VCaP (cell line): ENCODE measurements around the gene LMNTD2.

Experiments used
- H3K27ac ChIP-seq: fragments of 450-650 bp; 2 replicates; pipeline ENCODE4 v1.5.1; 2017
- TF ChIP-seq, protein P1 (sequence below): fragments of 450-650 bp; conservative IDR thresholded peaks from 2 replicates; pipeline ENCODE4 v1.5.1; 2017; ENCODE audit warnings: mild to moderate bottlenecking, moderate library complexity

LMNTD2 gene

DNA sequence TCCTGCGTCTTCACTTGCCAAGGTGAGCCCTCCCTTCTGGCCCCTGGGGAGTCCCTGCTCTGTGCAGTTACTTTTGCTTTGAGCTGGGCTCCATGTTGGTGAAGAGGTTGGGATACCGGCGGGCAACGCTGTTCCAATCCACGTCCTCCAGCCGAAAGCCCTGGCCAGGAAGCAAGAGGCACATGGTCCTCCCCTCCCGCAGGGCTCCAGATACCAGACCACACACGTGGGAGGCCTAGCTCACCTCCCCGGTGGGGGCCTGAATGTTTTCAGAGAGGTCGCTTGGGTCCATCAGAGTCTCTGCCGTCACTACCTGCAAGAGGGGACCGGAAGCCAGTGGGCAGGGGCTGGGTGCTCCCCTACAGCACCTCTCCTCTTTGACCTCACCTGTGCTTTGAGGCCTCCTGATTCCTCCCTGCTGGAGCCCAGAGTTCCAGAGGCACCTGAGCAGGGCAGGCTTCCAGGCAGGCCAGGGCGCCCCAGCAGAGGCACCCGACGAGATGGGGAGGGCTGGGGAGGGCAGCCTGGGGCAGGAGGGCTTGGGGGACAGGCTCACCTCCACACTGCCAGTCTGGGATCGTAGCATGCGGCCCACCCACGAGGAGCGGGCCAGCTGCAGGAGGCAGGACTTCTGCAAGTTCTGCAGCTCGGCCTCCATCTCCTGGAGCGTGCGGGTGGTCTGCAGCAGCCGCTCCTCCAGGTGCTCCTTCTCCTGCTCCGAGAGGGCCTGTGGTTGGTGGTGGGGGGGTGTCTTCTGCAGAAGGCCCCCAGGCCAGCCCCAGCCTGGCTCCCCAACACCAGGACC lies 3.0 kb downstream of the LMNTD2 start:
- H3K27ac ChIP-seq, result no peak overlapping the region

DNA sequence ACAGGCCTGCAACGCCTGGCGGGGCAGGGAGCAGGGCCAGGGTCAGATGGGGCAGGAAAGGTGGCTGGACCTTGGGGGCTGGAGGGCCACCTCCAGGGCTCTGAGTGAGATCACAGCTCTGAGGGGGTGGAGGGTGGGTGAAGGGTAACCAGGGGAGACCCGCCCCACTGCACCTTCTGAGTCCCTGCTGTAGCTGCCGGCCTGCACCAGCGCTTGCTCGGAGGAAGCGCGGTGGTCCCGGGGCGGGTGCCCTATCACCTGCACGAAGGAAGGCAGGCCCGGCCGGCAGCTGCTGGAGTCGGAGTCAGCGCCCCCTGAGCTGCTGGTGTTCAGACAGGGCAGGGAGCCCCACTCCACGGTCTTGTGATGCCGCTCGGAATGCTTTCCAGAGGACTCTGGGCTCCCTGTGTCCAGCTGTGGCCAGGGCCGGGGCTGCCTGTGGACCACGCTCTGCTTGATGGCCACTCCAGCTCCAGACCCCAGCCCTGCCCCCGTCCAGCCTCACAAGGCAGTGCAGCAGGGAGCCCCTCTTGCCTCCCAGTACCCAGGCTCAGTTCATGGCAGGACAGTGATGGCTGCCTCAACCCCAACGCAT lies 3.8 kb downstream of the LMNTD2 start:
- H3K27ac ChIP-seq, result no peak overlapping the region
- TF ChIP-seq, protein P1, sequence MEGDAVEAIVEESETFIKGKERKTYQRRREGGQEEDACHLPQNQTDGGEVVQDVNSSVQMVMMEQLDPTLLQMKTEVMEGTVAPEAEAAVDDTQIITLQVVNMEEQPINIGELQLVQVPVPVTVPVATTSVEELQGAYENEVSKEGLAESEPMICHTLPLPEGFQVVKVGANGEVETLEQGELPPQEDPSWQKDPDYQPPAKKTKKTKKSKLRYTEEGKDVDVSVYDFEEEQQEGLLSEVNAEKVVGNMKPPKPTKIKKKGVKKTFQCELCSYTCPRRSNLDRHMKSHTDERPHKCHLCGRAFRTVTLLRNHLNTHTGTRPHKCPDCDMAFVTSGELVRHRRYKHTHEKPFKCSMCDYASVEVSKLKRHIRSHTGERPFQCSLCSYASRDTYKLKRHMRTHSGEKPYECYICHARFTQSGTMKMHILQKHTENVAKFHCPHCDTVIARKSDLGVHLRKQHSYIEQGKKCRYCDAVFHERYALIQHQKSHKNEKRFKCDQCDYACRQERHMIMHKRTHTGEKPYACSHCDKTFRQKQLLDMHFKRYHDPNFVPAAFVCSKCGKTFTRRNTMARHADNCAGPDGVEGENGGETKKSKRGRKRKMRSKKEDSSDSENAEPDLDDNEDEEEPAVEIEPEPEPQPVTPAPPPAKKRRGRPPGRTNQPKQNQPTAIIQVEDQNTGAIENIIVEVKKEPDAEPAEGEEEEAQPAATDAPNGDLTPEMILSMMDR, result no peak

More for the DNA sequence above, 3.0 kb downstream of the LMNTD2 start:
- TF ChIP-seq, protein P1, result no peak

GRCh38 chr11:555780-556661 lies 4.5 kb downstream of the LMNTD2 start:
- TF ChIP-seq, protein P1, result no peak
- peak overlapping the region; percentile 47; the same call in 1 of the 2 replicates for H3K27ac ChIP-seq

DNA sequence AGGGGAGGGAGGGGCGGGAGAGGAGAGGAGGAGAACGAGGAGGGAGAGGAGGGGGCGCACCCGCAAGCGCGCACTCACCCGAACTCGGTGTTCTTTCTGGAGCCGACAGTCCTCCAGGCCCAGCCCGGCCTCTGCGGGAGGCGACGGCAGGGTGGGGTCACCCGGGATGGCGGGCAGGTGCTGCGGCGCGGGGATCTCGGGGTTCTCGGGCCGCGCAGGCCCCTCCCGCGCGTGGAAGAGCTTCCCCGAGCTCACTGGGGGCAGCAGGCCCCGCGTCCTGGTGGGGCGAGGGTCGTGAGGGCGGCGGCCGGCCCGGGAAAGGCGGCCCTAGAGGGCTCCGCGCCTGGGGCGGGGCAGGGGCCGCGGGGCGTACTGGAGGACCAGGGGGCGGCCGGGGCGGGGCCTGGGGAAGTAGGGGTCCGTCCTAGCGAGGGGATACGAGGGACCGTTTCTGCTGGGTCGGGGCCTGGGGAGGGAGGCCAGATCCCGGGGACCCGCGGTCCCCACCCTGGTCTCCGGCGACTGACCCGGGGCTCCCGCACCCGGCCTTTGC lies 5.2 kb downstream of the LMNTD2 start:
- H3K27ac ChIP-seq, result peak overlapping the region; percentile 47; the same call in 1 of the 2 replicates
- TF ChIP-seq, protein P1, result no peak

DNA sequence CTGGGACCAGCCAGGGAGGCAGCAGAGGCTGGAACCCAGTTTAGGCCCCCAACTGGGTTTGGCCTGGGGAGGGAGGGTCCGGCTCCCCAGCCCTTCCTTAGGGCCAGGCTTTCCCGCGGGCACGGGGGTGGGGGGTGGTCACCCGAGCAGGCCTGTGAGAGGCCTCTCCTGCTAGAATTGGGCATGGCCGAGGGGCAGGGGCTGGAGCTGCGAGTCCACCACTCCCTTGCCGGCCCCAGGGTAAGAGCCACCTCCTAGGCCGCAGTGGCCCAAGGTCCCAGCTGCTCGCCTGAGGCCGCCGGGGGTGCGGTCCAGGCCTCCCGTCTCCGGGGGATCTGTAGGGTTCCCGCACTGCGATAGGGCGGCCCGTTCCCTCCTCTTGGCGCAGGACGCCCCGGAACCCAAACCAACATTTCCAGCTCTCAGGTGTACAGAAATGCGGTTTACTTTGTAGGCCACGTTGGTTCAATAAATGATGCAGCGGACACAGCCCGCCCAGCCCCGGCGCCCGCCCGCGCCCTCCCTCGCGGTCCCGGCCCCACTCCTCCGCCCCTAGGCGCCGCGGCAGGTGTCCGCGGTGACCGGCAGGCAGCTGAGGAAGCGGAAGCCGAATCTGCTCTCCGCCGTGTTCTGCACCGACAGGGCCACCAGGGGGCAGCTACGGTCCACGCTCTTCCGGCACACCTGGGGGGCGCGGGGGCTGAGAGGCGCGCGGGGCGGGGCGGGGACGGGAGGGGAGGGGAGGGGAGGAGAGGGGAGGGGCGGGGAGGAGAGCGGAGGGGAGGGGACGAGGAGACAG lies 5.9 kb downstream of the LMNTD2 start:
- peak overlapping the region; percentile 60; the same call in 1 of the 2 replicates for H3K27ac ChIP-seq
- TF ChIP-seq, protein P1, result peak; percentile 74

DNA sequence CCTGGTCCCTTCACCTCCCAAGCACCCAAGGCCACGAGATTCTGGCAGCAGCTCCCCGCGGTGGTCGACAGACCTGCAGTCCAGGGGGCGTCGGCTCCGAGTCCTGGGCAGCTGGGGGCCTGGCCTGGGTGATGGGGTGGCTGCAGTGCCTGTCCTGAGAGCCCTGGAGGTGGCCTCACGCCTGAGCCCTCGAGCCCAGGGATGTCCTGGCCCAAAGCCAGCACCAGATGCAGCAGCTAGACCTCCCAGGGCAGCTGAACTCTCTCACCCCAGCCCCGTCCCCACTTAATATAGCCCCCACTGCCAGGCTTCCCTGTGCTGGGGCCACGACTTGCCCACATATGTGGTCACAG lies 6.6 kb downstream of the LMNTD2 start:
- peak overlapping the region; percentile 60; the same call in 1 of the 2 replicates for H3K27ac ChIP-seq
- TF ChIP-seq, protein P1, result no peak
